ENCODE data around the gene CEP44.

DNA sequence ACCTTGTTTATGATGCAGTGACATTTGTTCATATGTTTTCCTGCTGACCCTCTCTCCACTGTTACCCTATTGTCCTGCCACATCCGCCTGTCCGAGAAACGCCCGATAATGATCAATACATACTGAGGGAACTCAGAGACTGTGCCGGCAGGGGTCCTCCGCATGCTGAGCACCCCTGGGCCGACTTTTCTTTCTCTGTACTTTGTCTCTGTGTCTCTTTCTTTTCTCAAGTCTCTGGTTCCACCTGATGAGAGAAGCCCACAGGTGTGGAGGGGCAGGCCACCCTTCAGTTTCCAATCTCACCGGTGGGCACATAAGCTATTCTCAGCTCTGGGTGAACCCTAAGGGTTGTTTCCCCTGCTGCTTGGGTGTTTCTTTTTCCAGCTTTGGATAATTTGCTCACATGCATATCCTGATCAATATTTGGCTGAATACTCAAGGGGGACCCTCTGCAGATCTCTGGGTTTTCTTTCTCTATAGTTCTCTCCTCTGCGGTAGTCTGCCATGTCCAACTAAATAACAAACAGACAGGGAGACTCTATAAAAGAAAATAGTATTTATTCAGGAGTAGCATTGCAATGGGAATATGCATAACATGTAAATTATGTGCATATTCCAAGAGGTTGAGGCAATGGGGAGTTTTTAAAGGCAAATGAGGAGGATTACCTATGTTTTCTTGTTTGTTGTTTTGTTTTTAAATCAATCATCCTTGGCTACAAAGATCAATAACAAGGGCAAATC, 97.2 kb downstream of the CEP44 start:
- TF ChIP-seq, protein P1, sequence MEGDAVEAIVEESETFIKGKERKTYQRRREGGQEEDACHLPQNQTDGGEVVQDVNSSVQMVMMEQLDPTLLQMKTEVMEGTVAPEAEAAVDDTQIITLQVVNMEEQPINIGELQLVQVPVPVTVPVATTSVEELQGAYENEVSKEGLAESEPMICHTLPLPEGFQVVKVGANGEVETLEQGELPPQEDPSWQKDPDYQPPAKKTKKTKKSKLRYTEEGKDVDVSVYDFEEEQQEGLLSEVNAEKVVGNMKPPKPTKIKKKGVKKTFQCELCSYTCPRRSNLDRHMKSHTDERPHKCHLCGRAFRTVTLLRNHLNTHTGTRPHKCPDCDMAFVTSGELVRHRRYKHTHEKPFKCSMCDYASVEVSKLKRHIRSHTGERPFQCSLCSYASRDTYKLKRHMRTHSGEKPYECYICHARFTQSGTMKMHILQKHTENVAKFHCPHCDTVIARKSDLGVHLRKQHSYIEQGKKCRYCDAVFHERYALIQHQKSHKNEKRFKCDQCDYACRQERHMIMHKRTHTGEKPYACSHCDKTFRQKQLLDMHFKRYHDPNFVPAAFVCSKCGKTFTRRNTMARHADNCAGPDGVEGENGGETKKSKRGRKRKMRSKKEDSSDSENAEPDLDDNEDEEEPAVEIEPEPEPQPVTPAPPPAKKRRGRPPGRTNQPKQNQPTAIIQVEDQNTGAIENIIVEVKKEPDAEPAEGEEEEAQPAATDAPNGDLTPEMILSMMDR (conservative IDR thresholded peaks at IDR 0.05; ENCODE audit: low read depth, low read length): no peak
- TF ChIP-seq MXI1 (IDR thresholded peaks at IDR 0.05; ENCODE audit: borderline replicate concordance, low read depth, low read length): no peak
- TF ChIP-seq, protein P2, sequence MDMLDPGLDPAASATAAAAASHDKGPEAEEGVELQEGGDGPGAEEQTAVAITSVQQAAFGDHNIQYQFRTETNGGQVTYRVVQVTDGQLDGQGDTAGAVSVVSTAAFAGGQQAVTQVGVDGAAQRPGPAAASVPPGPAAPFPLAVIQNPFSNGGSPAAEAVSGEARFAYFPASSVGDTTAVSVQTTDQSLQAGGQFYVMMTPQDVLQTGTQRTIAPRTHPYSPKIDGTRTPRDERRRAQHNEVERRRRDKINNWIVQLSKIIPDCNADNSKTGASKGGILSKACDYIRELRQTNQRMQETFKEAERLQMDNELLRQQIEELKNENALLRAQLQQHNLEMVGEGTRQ (IDR thresholded peaks at IDR 0.05; ENCODE audit: low read depth, low read length): no peak
- TF ChIP-seq RFX5 (IDR thresholded peaks at IDR 0.05; ENCODE audit: low read depth, low read length): no peak
- no peak for TF ChIP-seq POLR2A (IDR thresholded peaks at IDR 0.05; ENCODE audit: low read depth, low read length)
- TF ChIP-seq, protein P3, sequence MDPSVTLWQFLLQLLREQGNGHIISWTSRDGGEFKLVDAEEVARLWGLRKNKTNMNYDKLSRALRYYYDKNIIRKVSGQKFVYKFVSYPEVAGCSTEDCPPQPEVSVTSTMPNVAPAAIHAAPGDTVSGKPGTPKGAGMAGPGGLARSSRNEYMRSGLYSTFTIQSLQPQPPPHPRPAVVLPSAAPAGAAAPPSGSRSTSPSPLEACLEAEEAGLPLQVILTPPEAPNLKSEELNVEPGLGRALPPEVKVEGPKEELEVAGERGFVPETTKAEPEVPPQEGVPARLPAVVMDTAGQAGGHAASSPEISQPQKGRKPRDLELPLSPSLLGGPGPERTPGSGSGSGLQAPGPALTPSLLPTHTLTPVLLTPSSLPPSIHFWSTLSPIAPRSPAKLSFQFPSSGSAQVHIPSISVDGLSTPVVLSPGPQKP (IDR thresholded peaks at IDR 0.05; ENCODE audit: borderline replicate concordance, low read depth, low read length): no peak
- no peak for TF ChIP-seq CHD1 (IDR thresholded peaks at IDR 0.05; ENCODE audit: low read depth, low read length)
